PC-3 (cell line): ENCODE results near the gene HNRNPC. TPM values are rescaled to one million over a fixed set of nuclear protein-coding genes. Genes with fewer than 3 reads are reported as not detected.

Source experiments
- ATAC-seq: fragments of 200-7000 bp; cut with Tn5 transposase; 2 replicates; pipeline ENCODE4 v1.9.1; 2020; ENCODE audit warnings: mild to moderate bottlenecking, moderate library complexity
- BruUV-seq: library from RNA; stranded (reverse); fragments of 400-500 nt; replicated peaks from 2 replicates; lab custom pipeline; 2021; lab: Mats Ljungman, UMichigan
- CTCF ChIA-PET: fragments of 300-600 bp; sonication (Branson Sonifier 250); formaldehyde crosslinking; loops from one replicate; lab custom pipeline; 2022; ENCODE audit warnings: antibody characterized with exemption; lab: Charles Lee
- POLR2A ChIA-PET: fragments of 300-600 bp; sonication (Branson Sonifier 250); formaldehyde crosslinking; loops from one replicate; lab custom pipeline; 2022; ENCODE audit warnings: antibody characterized with exemption; ENCODE audit not compliant: unreplicated experiment; lab: Charles Lee
- DNase-seq: peaks from one replicate; pipeline ENCODE4 v3.0.0-alpha.2; 2015
- H2AFZ ChIP-seq: fragments of 300-600 bp; sonication (generic); 2 replicates; pipeline ENCODE4 v1.6.0; 2016; ENCODE audit warnings: antibody characterized with exemption, low read length
- H3F3A ChIP-seq: fragments of 300-600 bp; sonication (generic); one replicate; pipeline ENCODE4 v1.6.0; 2017; ENCODE audit warnings: antibody characterized with exemption, low read length, control low read depth, mild to moderate bottlenecking; ENCODE audit not compliant: unreplicated experiment
- H3K27ac ChIP-seq: fragments of 300-600 bp; sonication (generic); 2 replicates; pipeline ENCODE4 v1.5.1; 2016; ENCODE audit warnings: mild to moderate bottlenecking, low read length
- H3K27me3 ChIP-seq: fragments of 300-600 bp; sonication (generic); 2 replicates; pipeline ENCODE4 v1.6.1; 2016; ENCODE audit warnings: low read length, mixed read lengths
- H3K36me3 ChIP-seq: fragments of 300-600 bp; sonication (generic); 2 replicates; pipeline ENCODE4 v1.6.1; 2016; ENCODE audit warnings: low read depth, mixed run types, low read length, mixed read lengths
- H3K4me1 ChIP-seq: fragments of 300-600 bp; sonication (generic); 2 replicates; pipeline ENCODE4 v1.5.1; 2016; ENCODE audit warnings: low read length; ENCODE audit not compliant: insufficient read depth
- H3K4me2 ChIP-seq: fragments of 300-600 bp; sonication (generic); 2 replicates; pipeline ENCODE4 v1.6.0; 2016; ENCODE audit warnings: low read length
- H3K4me3 ChIP-seq: fragments of 300-600 bp; sonication (generic); 2 replicates; pipeline ENCODE4 v1.5.1; 2016; ENCODE audit warnings: mild to moderate bottlenecking, low read length, mixed read lengths
- H3K79me2 ChIP-seq: fragments of 300-600 bp; sonication (generic); 2 replicates; pipeline ENCODE4 v1.6.1; 2017; ENCODE audit warnings: low read length, mixed read lengths
- H3K9ac ChIP-seq: fragments of 300-600 bp; sonication (generic); 2 replicates; pipeline ENCODE4 v1.6.0; 2016; ENCODE audit warnings: mild to moderate bottlenecking, low read length
- H3K9me2 ChIP-seq: fragments of 300-600 bp; sonication (generic); replicated peaks from 2 replicates; pipeline ENCODE4 v1.6.1; 2016; ENCODE audit warnings: mixed run types, low read length, mixed read lengths
- H3K9me3 ChIP-seq: fragments of 300-600 bp; sonication (generic); 2 replicates; pipeline ENCODE4 v1.6.1; 2016; ENCODE audit warnings: low read length, mixed read lengths
- H4K20me1 ChIP-seq: fragments of 300-600 bp; sonication (generic); 2 replicates; pipeline ENCODE4 v1.6.1; 2016; ENCODE audit warnings: low read length, mixed read lengths
- EZH2 ChIP-seq: fragments of 300-600 bp; sonication (generic); IDR thresholded peaks from one replicate; pipeline ENCODE4 v1.6.1; 2017; ENCODE audit warnings: antibody characterized with exemption, mild to moderate bottlenecking, low read length; ENCODE audit not compliant: unreplicated experiment
- EZH2phosphoT487 ChIP-seq: fragments of 300-600 bp; sonication (generic); IDR thresholded peaks from 2 replicates; pipeline ENCODE4 v1.6.1; 2018; ENCODE audit warnings: mild to moderate bottlenecking, antibody characterized with exemption, low read length, borderline replicate concordance
- intact Hi-C: fragments of 100-400 bp; cut with micrococcal nuclease; formaldehyde crosslinking; loops from 2 replicates; pipeline ENCODE4 v1.9.0; 2023
- total RNA-seq: library from RNA; depleted of rRNA; stranded (reverse); fragments of >200 nt; gene quantifications from 2 replicates; pipeline ENCODE4 v1.2.3, GENCODE V29; 2014
- TF ChIP-seq, protein P1 (sequence below): fragments of 300-600 bp; sonication (generic); conservative IDR thresholded peaks from 2 replicates; pipeline ENCODE4 v1.5.1; 2017; ENCODE audit warnings: antibody characterized with exemption, low read depth, mild to moderate bottlenecking, low read length

Gene HNRNPC
- total RNA-seq, 1 experiment from 2014 or later: 682 TPM

DNA sequence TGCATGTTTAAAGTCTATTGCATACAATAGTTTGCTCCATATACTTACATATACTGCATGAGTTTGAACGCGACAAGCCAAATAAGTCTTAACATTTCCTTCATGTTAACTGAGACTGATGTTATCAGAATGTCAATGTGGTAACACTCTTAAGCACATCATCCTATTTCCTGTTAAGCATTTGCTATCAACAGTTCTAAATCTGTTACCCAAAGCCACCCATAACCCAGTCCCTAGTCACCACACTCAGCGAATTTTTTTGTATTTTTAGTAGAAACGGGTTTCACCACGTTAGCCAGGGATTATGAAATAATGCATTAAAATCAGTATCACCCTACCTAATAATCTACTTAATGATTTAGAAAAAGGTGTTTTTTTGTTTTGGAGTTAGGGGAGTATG is 39.4 kb downstream of the HNRNPC start:
- Histone ChIP-seq H3K27ac (no peak overlapping the region), H3K27me3 (no peaks in the 10 kb centered on the region), H3K9me2 (no peaks in the 10 kb centered on the region), H3K9ac (no peak overlapping the region), H3K9me3 (no peaks in the 10 kb centered on the region), H3K4me2 (no peak overlapping the region), H3K4me1 (no peaks in the 10 kb centered on the region), H3F3A (peaks cover 7% of the 10 kb centered on the region), H4K20me1 (peaks cover 89% of the 10 kb centered on the region), H3K4me3 (no peak overlapping the region), H2AFZ (no peak overlapping the region), H3K36me3 (peaks cover 81% of the 10 kb centered on the region), H3K79me2 (peaks cover 99% of the 10 kb centered on the region)
- no peak for ATAC-seq
- ChIA-PET CTCF (no interaction called here), POLR2A (no interaction called here)
- no peak for DNase-seq
- TF ChIP-seq EZH2 (no peak), EZH2phosphoT487 (no peak)
- TF ChIP-seq, protein P1, sequence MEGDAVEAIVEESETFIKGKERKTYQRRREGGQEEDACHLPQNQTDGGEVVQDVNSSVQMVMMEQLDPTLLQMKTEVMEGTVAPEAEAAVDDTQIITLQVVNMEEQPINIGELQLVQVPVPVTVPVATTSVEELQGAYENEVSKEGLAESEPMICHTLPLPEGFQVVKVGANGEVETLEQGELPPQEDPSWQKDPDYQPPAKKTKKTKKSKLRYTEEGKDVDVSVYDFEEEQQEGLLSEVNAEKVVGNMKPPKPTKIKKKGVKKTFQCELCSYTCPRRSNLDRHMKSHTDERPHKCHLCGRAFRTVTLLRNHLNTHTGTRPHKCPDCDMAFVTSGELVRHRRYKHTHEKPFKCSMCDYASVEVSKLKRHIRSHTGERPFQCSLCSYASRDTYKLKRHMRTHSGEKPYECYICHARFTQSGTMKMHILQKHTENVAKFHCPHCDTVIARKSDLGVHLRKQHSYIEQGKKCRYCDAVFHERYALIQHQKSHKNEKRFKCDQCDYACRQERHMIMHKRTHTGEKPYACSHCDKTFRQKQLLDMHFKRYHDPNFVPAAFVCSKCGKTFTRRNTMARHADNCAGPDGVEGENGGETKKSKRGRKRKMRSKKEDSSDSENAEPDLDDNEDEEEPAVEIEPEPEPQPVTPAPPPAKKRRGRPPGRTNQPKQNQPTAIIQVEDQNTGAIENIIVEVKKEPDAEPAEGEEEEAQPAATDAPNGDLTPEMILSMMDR: no peak
- intact Hi-C loops: no loop called here
- no TSS peak for BruUV-seq

DNA sequence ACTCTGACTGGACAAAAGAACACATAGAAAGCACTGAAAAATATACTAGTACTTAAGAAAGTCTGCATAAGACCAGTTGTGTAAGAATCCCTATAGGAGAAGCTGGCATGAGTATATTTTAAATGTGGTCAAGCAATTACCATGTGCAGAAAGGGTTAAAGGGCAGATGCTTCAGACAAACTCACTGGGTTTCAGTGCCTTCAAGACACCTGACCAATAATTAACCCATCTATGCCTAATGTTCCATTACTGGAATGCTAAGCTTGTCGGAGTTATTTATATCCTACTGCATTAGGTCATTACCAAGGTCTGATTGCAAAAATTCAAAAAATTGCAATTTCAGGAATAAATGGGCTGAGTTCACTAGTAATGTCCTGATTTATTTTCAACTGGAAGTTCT is 41.3 kb downstream of the HNRNPC start:
- CTCF ChIA-PET: interaction anchor here (0.6 kb wide), 1 partner anchor 220 kb away, joined by 3 read pairs; no protein-coding TSS in a partner anchor

DNA sequence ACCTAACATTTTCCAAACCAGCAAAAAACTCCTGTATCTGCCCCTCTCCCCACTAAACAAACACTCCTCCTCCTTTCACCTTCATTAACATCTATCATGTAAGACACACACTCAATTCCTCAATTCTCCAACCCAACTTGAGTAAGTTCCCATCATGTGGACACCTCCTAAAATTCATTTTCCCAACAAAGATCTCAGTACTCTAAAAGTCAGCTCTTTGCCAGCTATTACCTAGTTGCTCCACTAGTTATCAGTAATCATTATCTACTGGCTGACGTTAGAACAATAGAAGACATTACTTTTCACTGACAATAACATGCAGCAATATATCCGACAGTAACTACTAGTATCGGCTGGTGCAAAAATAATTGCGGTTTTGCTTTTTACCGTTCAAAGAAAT is 42.1 kb downstream of the HNRNPC start:
- POLR2A ChIA-PET: no interaction called here
- no peak for ATAC-seq
- Histone ChIP-seq H3K79me2 (peaks cover 99% of the 10 kb centered on the region), H3K27me3 (no peaks in the 10 kb centered on the region), H2AFZ (no peak overlapping the region), H3K36me3 (peaks cover 81% of the 10 kb centered on the region), H3K9me2 (no peaks in the 10 kb centered on the region), H3K4me1 (no peaks in the 10 kb centered on the region), H3K9me3 (no peaks in the 10 kb centered on the region), H4K20me1 (peaks cover 86% of the 10 kb centered on the region), H3K4me2 (no peak overlapping the region), H3K27ac (no peak overlapping the region), H3K4me3 (no peak overlapping the region), H3K9ac (no peak overlapping the region), H3F3A (no peaks in the 10 kb centered on the region)
- BruUV-seq: no TSS peak
- CTCF ChIA-PET: no interaction called here
- intact Hi-C loops: no loop called here
- TF ChIP-seq EZH2phosphoT487 (no peak), EZH2 (no peak)
- TF ChIP-seq, protein P1: no peak
- no peak for DNase-seq

More for the DNA sequence above, 41.3 kb downstream of the HNRNPC start:
- Histone ChIP-seq H2AFZ (no peak overlapping the region), H3K27me3 (no peaks in the 10 kb centered on the region), H3K79me2 (peaks cover 99% of the 10 kb centered on the region), H4K20me1 (peaks cover 89% of the 10 kb centered on the region), H3K9me2 (no peaks in the 10 kb centered on the region), H3K4me3 (no peak overlapping the region), H3F3A (peaks cover 5% of the 10 kb centered on the region), H3K36me3 (peaks cover 83% of the 10 kb centered on the region), H3K4me2 (no peak overlapping the region), H3K4me1 (no peaks in the 10 kb centered on the region), H3K9ac (no peak overlapping the region), H3K27ac (no peak overlapping the region), H3K9me3 (no peaks in the 10 kb centered on the region)
- TF ChIP-seq, protein P1: no peak
- TF ChIP-seq EZH2phosphoT487 (no peak), EZH2 (no peak)
- intact Hi-C loops: no loop called here
- BruUV-seq: no TSS peak
- DNase-seq: no peak
- ATAC-seq: no peak
- POLR2A ChIA-PET: no interaction called here
